Adrenal gland (tissue), 19 donors: ENCODE data around the gene CKS1B. TPM values are rescaled to one million over a fixed set of nuclear protein-coding genes. Genes with fewer than 3 reads are reported as not detected.

Source experiments
- DNase-seq, 7 donors: peaks; one replicate each; pipeline ENCODE4 v3.0.0-alpha.2; 2019 to 2020
- H3K27ac ChIP-seq, 5 donors: fragments of 200-600 bp; sonication (generic) in 4 of 5; 1 replicate in 3 of 5; 2 replicates in 2 of 5; pipeline versions ENCODE4 v1.5.1 to v1.8.0; 2016 to 2020; ENCODE audit warnings: mild to moderate bottlenecking in 1 of 5
- H3K27me3 ChIP-seq: fragments of 200-600 bp; 2 replicates; pipeline ENCODE4 v1.8.0; 2021
- H3K36me3 ChIP-seq, 2 donors: fragments of 200-600 bp; replicated peaks in 1 of 2; 1 replicate in 1 of 2; 2 replicates in 1 of 2; pipeline versions ENCODE4 v1.5.1 to v1.8.0; 2018 to 2022
- H3K4me1 ChIP-seq, 2 donors: fragments of 200-600 bp; replicated peaks in 1 of 2; 1 replicate in 1 of 2; 2 replicates in 1 of 2; pipeline versions ENCODE4 v1.5.1 to v1.8.0; 2018 to 2021
- H3K4me3 ChIP-seq, 4 donors: fragments of 200-600 bp; sonication (generic) in 3 of 4; one replicate each; pipeline ENCODE4 v1.5.1; 2016 to 2018
- H3K9me3 ChIP-seq, 3 donors: fragments of 200-600 bp; sonication (generic) in 1 of 3; replicated peaks in 1 of 3; 1 replicate in 2 of 3; 2 replicates in 1 of 3; pipeline versions ENCODE4 v1.5.1 to v1.8.0; 2016 to 2021
- CTCF ChIP-seq, 6 experiments: fragments of 450-650 bp in 4 of 6; fragments of 200-600 bp in 2 of 6; sonication (generic) in 1 of 6; IDR thresholded peaks; 1 replicate in 5 of 6; 2 replicates in 1 of 6; pipeline versions ENCODE4 v1.5.1 to v1.8.0; 2016 to 2021; ENCODE audit warnings: antibody characterized with exemption in 6 of 6, mild to moderate bottlenecking in 2 of 6, moderate library complexity in 1 of 6
- POLR2A ChIP-seq, 2 donors: fragments of 450-650 bp; IDR thresholded peaks; one replicate each; pipeline ENCODE4 v1.6.1; 2017; ENCODE audit warnings: antibody characterized with exemption in 2 of 2, mild to moderate bottlenecking in 2 of 2, moderate library complexity in 1 of 2
- WGBS, 4 donors: extraction: QIAGEN DNeasy Blood & Tissue Kit in 2 of 4; methylation state at CpG; one replicate each; pipeline versions ENCODE4 v1.1.5 to v1.1.7; 2013 to 2017; 5-methylcytosine and 5-hydroxymethylcytosine counted together
- intact Hi-C, 2 donors: fragments of 100-400 bp; cut with DNase I; formaldehyde crosslinking; loops; one replicate each; pipeline versions ENCODE4 v1.14.1 to v1.15.0; 2022 to 2023
- long read RNA-seq, 10 donors: library from polyadenylated mRNA in 3 of 10; unstranded in 2 of 10; stranded (forward) in 1 of 10; transcript quantifications; one replicate each; pipeline ENCODE4 v2.0.0 and lab custom pipeline, GENCODE V29; 2021 to 2026
- polyA plus RNA-seq, 3 donors: library from polyadenylated mRNA; stranded (reverse); fragments of 200-250 nt in 2 of 3; fragments of 350-450 nt in 1 of 3; fragmentation: Illumina TruSeq in 1 of 3; extraction: RNeasy Lipid Tissue Mini Kit (QIAGEN cat#74804) in 1 of 3; gene quantifications; one replicate each; pipeline ENCODE4 v1.2.3, GENCODE V29; 2013 to 2014
- total RNA-seq, 9 donors: library from RNA; depleted of rRNA in 4 of 9; stranded (reverse); fragments of >200 nt in 4 of 9; fragments of 120-200 nt in 1 of 9; fragmentation: NEBNext Ultra II Directional in 1 of 9; extraction: Animal tissue kit (Norgen Biotek cat#: 25700) in 1 of 9; gene quantifications; one replicate each; pipeline versions ENCODE4 v1.1.0 to v1.2.4, GENCODE V29; 2013 to 2023
- donor health status: healthy with polysubstance abuse.
- donor health status: Bipolar disorder and iron deficiency.
- donor health status: DM: yes; HTN: yes; CAD: no.
- donor health status: DM: no; HTN: no; CAD: no.
- donor health status: DM: no; HTN: no; CAD: no.
- donor health status: DM: yes; HTN: yes; CAD: no.

CKS1B gene
- 10 to 100 TPM; 23.2 to 87.0 (median 30.3) TPM for total RNA-seq
- polyA plus RNA-seq = 10 to 100 TPM; 12.4 to 51.0 (median 22.3) TPM
- long read RNA-seq, donor 1, transcript CKS1B-201 (3 exons, 759 nt) = major isoform, 55 of 59 reads
- long read RNA-seq, donor 1, partial matches to known transcripts = 0 of 59 reads
- long read RNA-seq, donor 1, other reads (novel, unspliced or antisense) = 0 of 59 reads
- long read RNA-seq, donor 2, transcript CKS1B-201 (3 exons, 759 nt) = major isoform, 23 of 25 reads
- long read RNA-seq, donor 2, partial matches to known transcripts = 0 of 25 reads
- long read RNA-seq, donor 2, other reads (novel, unspliced or antisense) = 0 of 25 reads
- long read RNA-seq, donor 3, transcript CKS1B-201 (3 exons, 759 nt) = major isoform, 42 of 45 reads
- long read RNA-seq, donor 3, partial matches to known transcripts = 0 of 45 reads
- long read RNA-seq, donor 3, other reads (novel, unspliced or antisense) = 0 of 45 reads
- long read RNA-seq, donor 4, transcript CKS1B-201 (3 exons, 759 nt) = major isoform, 22 of 28 reads
- long read RNA-seq, donor 4, partial matches to known transcripts = 0 of 28 reads
- long read RNA-seq, donor 4, other reads (novel, unspliced or antisense) = 1 of 28 reads
- long read RNA-seq, donor 5, transcript CKS1B-201 (3 exons, 759 nt) = major isoform, 26 of 31 reads
- long read RNA-seq, donor 5, partial matches to known transcripts = 0 of 31 reads
- long read RNA-seq, donor 5, other reads (novel, unspliced or antisense) = 2 of 31 reads
- long read RNA-seq, donor 6, transcript CKS1B-204 (2 exons, 1,166 nt) = major isoform, 19 of 39 reads
- long read RNA-seq, donor 6, transcript CKS1B-201 (3 exons, 759 nt) = minor isoform, 18 of 39 reads
- long read RNA-seq, donor 6, partial matches to known transcripts = 1 of 39 reads
- long read RNA-seq, donor 6, other reads (novel, unspliced or antisense) = 1 of 39 reads
- long read RNA-seq, donor 7, transcript CKS1B-201 (3 exons, 759 nt) = major isoform, 27 of 30 reads
- long read RNA-seq, donor 7, partial matches to known transcripts = 0 of 30 reads
- long read RNA-seq, donor 7, other reads (novel, unspliced or antisense) = 0 of 30 reads
- long read RNA-seq, donor 8, transcript CKS1B-201 (3 exons, 759 nt) = major isoform, 81 of 87 reads
- long read RNA-seq, donor 8, partial matches to known transcripts = 0 of 87 reads
- long read RNA-seq, donor 8, other reads (novel, unspliced or antisense) = 0 of 87 reads
- long read RNA-seq, donor 9, transcript CKS1B-201 (3 exons, 759 nt) = major isoform, 46 of 50 reads
- long read RNA-seq, donor 9, partial matches to known transcripts = 0 of 50 reads
- long read RNA-seq, donor 9, other reads (novel, unspliced or antisense) = 0 of 50 reads
- long read RNA-seq, donor 10, transcript CKS1B-201 (3 exons, 759 nt) = major isoform, 35 of 37 reads
- long read RNA-seq, donor 10, partial matches to known transcripts = 0 of 37 reads
- long read RNA-seq, donor 10, other reads (novel, unspliced or antisense) = 0 of 37 reads

DNA sequence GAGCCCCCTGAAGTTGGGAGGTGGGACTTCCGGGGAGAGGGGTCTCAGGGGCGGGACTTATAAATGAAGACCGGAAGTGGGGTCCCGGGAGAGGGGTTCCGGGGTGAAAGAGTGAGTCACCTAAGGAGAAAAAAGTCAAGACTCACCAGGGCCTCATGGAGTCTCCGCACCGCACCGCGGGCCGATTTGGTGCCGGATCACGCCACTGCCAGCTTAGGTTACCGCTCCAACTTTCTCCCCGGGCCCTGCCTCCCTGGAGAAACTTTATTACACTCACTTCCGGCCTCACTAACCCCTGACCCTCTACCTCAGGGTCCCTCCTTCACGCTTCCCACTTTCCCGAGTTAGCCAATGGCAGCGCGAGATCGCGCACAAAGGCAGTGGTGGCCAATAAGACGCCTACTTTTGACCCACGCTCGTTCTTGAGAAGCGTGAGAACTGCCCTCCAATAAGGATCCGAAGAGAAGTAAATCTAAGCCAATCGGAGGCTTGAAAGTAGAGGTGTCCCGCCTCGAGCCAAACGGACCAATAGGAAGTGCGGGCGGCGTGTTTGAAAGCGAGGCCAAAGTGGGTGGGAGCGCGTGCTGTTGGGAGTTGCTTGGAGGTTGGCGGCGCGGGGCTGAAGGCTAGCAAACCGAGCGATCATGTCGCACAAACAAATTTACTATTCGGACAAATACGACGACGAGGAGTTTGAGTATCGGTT is at the start of gene CKS1B:
Gene CKS1B (plus strand): TSS at position 580 of the 706 bp plus-strand sequence. CDS start 65 bp downstream, at position 645.
- Histone ChIP-seq H3K4me3 (peak within 1 kb of the TSS; percentile 1 to 75 (median 52)), H3K27ac (peak within 1 kb of the TSS; percentile 93 to 100 (median 99)), H3K27me3 (no peaks in the 10 kb centered on the region), H3K36me3 (no peaks in the 10 kb centered on the region), H3K4me1 (peaks cover 39 to 50% of the 10 kb centered on the region in 2 donors), H3K9me3 (no peaks in the 10 kb centered on the region)
- DNase-seq = peak; percentile 96 to 100 (median 99)
- WGBS, 4 donors = 0 to 1% (median 0%) methylated on average over 46 to 47 of the region's 47 CpGs
- intact Hi-C loops = no loop called here
- TF ChIP-seq POLR2A (IDR thresholded peaks at IDR 0.05) = peak; percentile 78 to 80
- TF ChIP-seq CTCF (IDR thresholded peaks at IDR 0.05) = no peak

- no peak for DNase-seq
- TF ChIP-seq CTCF (IDR thresholded peaks at IDR 0.05) (no peak), POLR2A (IDR thresholded peaks at IDR 0.05) (no peak)
- 89 to 96% (median 90%) methylated on average over 2 to 3 of the region's 3 CpGs for WGBS, 4 donors
- no peaks in the 10 kb centered on the region for H3K9me3 ChIP-seq
- H3K36me3 ChIP-seq = peaks cover 0 to 51% of the 10 kb centered on the region in 2 donors
- H3K4me3 ChIP-seq = no peak overlapping the region
- intact Hi-C loops = no loop called here
- no peak overlapping the region for H3K27ac ChIP-seq
- no peaks in the 10 kb centered on the region for H3K4me1 ChIP-seq
- no peaks in the 10 kb centered on the region for H3K27me3 ChIP-seq
Observed at GRCh38 chr1:154925335-154926170, 48.9 kb upstream of the CKS1B start.

DNA sequence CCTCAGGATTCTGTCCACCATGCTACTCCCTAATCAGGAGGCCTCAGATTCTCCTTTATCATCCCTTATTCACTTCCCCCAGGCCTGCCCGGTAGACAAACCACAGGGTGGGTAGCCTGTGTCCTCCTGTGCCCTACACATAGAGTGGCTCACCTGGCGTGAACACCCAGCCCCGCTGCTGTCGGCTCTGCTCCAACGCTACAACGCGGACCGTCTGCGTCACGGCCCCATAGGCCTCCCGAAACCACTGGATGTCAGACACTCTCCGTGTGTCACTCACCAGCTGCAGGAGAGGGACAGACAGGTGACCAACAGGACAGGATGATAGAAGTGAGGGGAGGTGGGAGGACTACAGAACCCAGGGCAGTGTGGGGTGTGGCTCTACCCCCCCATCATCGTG is 48.3 kb upstream of the CKS1B start:
- Histone ChIP-seq H3K27ac (no peak overlapping the region), H3K4me3 (no peak overlapping the region), H3K9me3 (no peaks in the 10 kb centered on the region), H3K27me3 (no peaks in the 10 kb centered on the region), H3K36me3 (peaks cover 0 to 51% of the 10 kb centered on the region in 2 donors), H3K4me1 (no peaks in the 10 kb centered on the region)
- no peak for TF ChIP-seq CTCF (IDR thresholded peaks at IDR 0.05)
- no peak for TF ChIP-seq POLR2A (IDR thresholded peaks at IDR 0.05)
- intact Hi-C loops = no loop called here
- 89 to 97% (median 91%) methylated on average over 12 to 13 of the region's 13 CpGs for WGBS, 4 donors
- no peak for DNase-seq
